HepG2 (cell line): ENCODE data around the gene UCHL3. TPM values are rescaled to one million over a fixed set of nuclear protein-coding genes. Genes with fewer than 3 reads are reported as not detected.

Experiments used
- ASH2L ChIP-seq: fragments of 300-600, 200-600 bp; sonication (generic); IDR thresholded peaks from 2 replicates; pipeline ENCODE4 v1.7.0; 2017; ENCODE audit warnings: low read depth, mild to moderate bottlenecking, moderate library complexity, mixed read lengths, low read length; ENCODE audit not compliant: insufficient read length
- ATAD3A ChIP-seq: sonication (generic); formaldehyde crosslinking; IDR thresholded peaks from 2 replicates; pipeline ENCODE4 v1.4.0; 2020; ENCODE audit warnings: missing genetic modification reagents
- BCLAF1 ChIP-seq: fragments of 450-650 bp; IDR thresholded peaks from 2 replicates; pipeline ENCODE4 v1.6.1; 2017; ENCODE audit warnings: mild to moderate bottlenecking
- DMAP1 ChIP-seq: IDR thresholded peaks from 2 replicates; pipeline ENCODE4 v1.6.1; 2016
- GMEB1 ChIP-seq: sonication (generic); formaldehyde crosslinking; IDR thresholded peaks from 2 replicates; pipeline ENCODE4 v1.5.1; 2020; ENCODE audit warnings: missing genetic modification reagents, mild to moderate bottlenecking, borderline replicate concordance
- HCFC1 ChIP-seq: fragments of 150-350 bp; IDR thresholded peaks from 2 replicates; pipeline ENCODE4 v1.6.1; 2014; ENCODE audit warnings: low read depth, low read length
- HMG20A ChIP-seq: IDR thresholded peaks from 2 replicates; pipeline ENCODE4 v1.6.1; 2016; ENCODE audit warnings: borderline replicate concordance
- IKZF4 ChIP-seq: sonication (generic); formaldehyde crosslinking; IDR thresholded peaks from 2 replicates; pipeline ENCODE4 v1.5.1; 2020; ENCODE audit warnings: borderline replicate concordance, mild to moderate bottlenecking, low read depth, missing genetic modification reagents; ENCODE audit errors: not compliant biosample characterization
- IRX3 ChIP-seq: sonication (generic); formaldehyde crosslinking; IDR thresholded peaks from 2 replicates; pipeline ENCODE4 v1.8.1; 2023; ENCODE audit warnings: mild to moderate bottlenecking, low read depth, missing genetic modification reagents, borderline replicate concordance
- KAT7 ChIP-seq: IDR thresholded peaks from 2 replicates; pipeline ENCODE4 v1.6.1; 2018; ENCODE audit warnings: borderline replicate concordance, missing compliant biosample characterization
- LBX2 ChIP-seq: sonication (generic); formaldehyde crosslinking; IDR thresholded peaks from 2 replicates; pipeline ENCODE4 v1.5.0; 2020; ENCODE audit warnings: missing genetic modification reagents, mild to moderate bottlenecking, borderline replicate concordance
- MIER3 ChIP-seq: IDR thresholded peaks from 2 replicates; pipeline ENCODE4 v1.6.1; 2016; ENCODE audit warnings: missing compliant biosample characterization, borderline replicate concordance
- PHF21A ChIP-seq: sonication (generic); formaldehyde crosslinking; IDR thresholded peaks from 2 replicates; pipeline ENCODE4 v1.5.0; 2020; ENCODE audit warnings: mild to moderate bottlenecking, missing genetic modification reagents
- RBFOX2 ChIP-seq: fragments of 200-400 bp; formaldehyde crosslinking; IDR thresholded peaks from 2 replicates; pipeline ENCODE4 v1.6.1; 2017; ENCODE audit warnings: low read depth, mild to moderate bottlenecking, low read length
- RNF2 ChIP-seq: fragments of 450-650 bp; conservative IDR thresholded peaks from 2 replicates; pipeline ENCODE4 v1.6.1; 2016; ENCODE audit warnings: low read depth
- TMF1 ChIP-seq: sonication (generic); formaldehyde crosslinking; IDR thresholded peaks from 2 replicates; pipeline ENCODE4 v1.8.1; 2022; ENCODE audit warnings: low read depth, missing genetic modification reagents
- ZBTB25 ChIP-seq: IDR thresholded peaks from 2 replicates; pipeline ENCODE4 v1.6.1; 2018; ENCODE audit warnings: missing genetic modification reagents
- ZBTB26 ChIP-seq: IDR thresholded peaks from 2 replicates; pipeline ENCODE4 v1.6.1; 2016; ENCODE audit warnings: missing compliant biosample characterization, missing genetic modification reagents, borderline replicate concordance
- ZNF224 ChIP-seq: sonication (generic); formaldehyde crosslinking; IDR thresholded peaks from 2 replicates; pipeline ENCODE4 v1.5.0; 2020; ENCODE audit warnings: mild to moderate bottlenecking, missing genetic modification reagents
- ZNF7 ChIP-seq: IDR thresholded peaks from 2 replicates; pipeline ENCODE4 v1.6.1; 2016; ENCODE audit warnings: missing biosample characterization, missing genetic modification reagents
- ZNF749 ChIP-seq: sonication (generic); formaldehyde crosslinking; IDR thresholded peaks from 2 replicates; pipeline ENCODE4 v1.8.0; 2022; ENCODE audit warnings: mild to moderate bottlenecking, missing genetic modification reagents, moderate library complexity, borderline replicate concordance
- ZNF761 ChIP-seq: sonication (generic); formaldehyde crosslinking; conservative IDR thresholded peaks from 2 replicates; pipeline ENCODE4 v1.4.0; 2020; ENCODE audit warnings: mild to moderate bottlenecking, missing genetic modification reagents
- ZNF766 ChIP-seq: sonication (generic); formaldehyde crosslinking; IDR thresholded peaks from 2 replicates; pipeline ENCODE4 v1.5.0; 2020; ENCODE audit warnings: missing genetic modification reagents, borderline replicate concordance
- polyA plus RNA-seq, 8 experiments: library from polyadenylated mRNA; depleted of rRNA in 3 of 8; stranded (reverse) in 7 of 8; unstranded in 1 of 8; fragments of >200 nt; fragmentation: Illumina TruSeq in 4 of 8; extraction: Trizol in 4 of 8; gene quantifications; 2 replicates each; pipeline versions ENCODE4 v1.2.1 to v1.2.3, GENCODE V29; 2011 to 2016; ENCODE audit warnings: low read depth in 4 of 8, missing spikeins in 1 of 8, mixed read lengths in 1 of 8; ENCODE audit not compliant: insufficient read depth in 1 of 8
- total RNA-seq, 5 experiments: library from RNA; depleted of rRNA; stranded (reverse); fragments of >200 nt; fragmentation: Illumina TruSeq; extraction: Trizol; gene quantifications; 2 replicates each; pipeline ENCODE4 v1.2.3, GENCODE V29; 2016; ENCODE audit warnings: low read depth in 1 of 5

Gene UCHL3
- total and polyA plus RNA-seq, 2 of the 13 experiments (the other 11 are each of a cell fraction or from before 2014, with no cell fraction given) = 36.2 to 93.3 TPM

- TF ChIP-seq ZNF749 (CRISPR knock-in tag) (peak; percentile 89), IKZF4 (CRISPR knock-in tag) (peak; percentile 27), BCLAF1 (no peak), ZNF766 (CRISPR knock-in tag) (0 out of 2 replicates have a peak, but pooled peaks have one; percentile 36), TMF1 (CRISPR knock-in tag) (peak; percentile 24; the same call in 1 of the 2 replicates), LBX2 (CRISPR knock-in tag) (peak; percentile 83; the same call in 1 of the 2 replicates), PHF21A (CRISPR knock-in tag) (no peak), RBFOX2 (peak; percentile 37; the same call in 1 of the 2 replicates), HCFC1 (no peak), IRX3 (peak; percentile 88; the same call in 1 of the 2 replicates), ZNF7 (CRISPR knock-in tag) (no peak), MIER3 (CRISPR knock-in tag) (no peak), DMAP1 (no peak; the same call in 1 of the 2 replicates), ZBTB25 (CRISPR knock-in tag) (no peak; the same call in 1 of the 2 replicates), KAT7 (CRISPR knock-in tag) (no peak), GMEB1 (CRISPR knock-in tag) (peak; percentile 52; the same call in 1 of the 2 replicates), ATAD3A (no peak), RNF2 (peak; percentile 94), ZNF761 (CRISPR knock-in tag) (no peak), ASH2L (no peak), ZBTB26 (CRISPR knock-in tag) (no peak), ZNF224 (CRISPR knock-in tag) (no peak), HMG20A (CRISPR knock-in tag) (no peak)
These were observed 85.7 kb downstream of the UCHL3 start (continued) for GRCh38 chr13:75635101-75635827.
